ENCODE results near the gene NEK7. TPM values are rescaled to one million over a fixed set of nuclear protein-coding genes. Genes with fewer than 3 reads are reported as not detected.

NEK7 gene
- total and polyA plus RNA-seq, 2 of the 8 experiments (the other 6 are each of a cell fraction or from before 2014, with no cell fraction given) = 5.1 to 10.0 TPM

GRCh38 chr1:198258491-198258890 lies 101.7 kb downstream of the NEK7 start:
- no peak overlapping the region for H3K4me2 ChIP-seq (ENCODE audit: insufficient read depth in 1 of 2, low read depth in 2 of 2, low read length in 2 of 2)
- H3K9me3 ChIP-seq (ENCODE audit: insufficient read depth in 2 of 2, low read depth in 1 of 2, low read length in 1 of 2) = no peaks in the 10 kb centered on the region
- H4K5ac ChIP-seq (ENCODE audit: insufficient read length, low read depth, low read length) = no peak overlapping the region
- no peak overlapping the region for H3K23ac ChIP-seq (ENCODE audit: insufficient read length)
- no peaks in the 10 kb centered on the region for H3K79me2 ChIP-seq (ENCODE audit: control insufficient read depth in 1 of 2, insufficient read depth in 2 of 2, low read length in 2 of 2)
- no peak overlapping the region for H2BK15ac ChIP-seq (ENCODE audit: low read length)
- H4K20me1 ChIP-seq (replicated peaks in 1 of 2; ENCODE audit: control insufficient read depth in 1 of 2, insufficient read depth in 2 of 2, low read length in 2 of 2) = no peaks in the 10 kb centered on the region
- H3K27me3 ChIP-seq (replicated peaks in 1 of 4; ENCODE audit: control insufficient read depth in 3 of 4, extremely low read depth in 1 of 4, insufficient read depth in 3 of 4, low read length in 3 of 4) = no peaks in the 10 kb centered on the region
- ChIA-PET POLR2A (ENCODE audit: partially characterized antibody) (no interaction called here), CTCF (ENCODE audit: partially characterized antibody) (no interaction called here)
- no peak overlapping the region for H3K56ac ChIP-seq (replicated peaks; ENCODE audit: insufficient read length, low read depth, low read length)
- peaks cover 0 to 7% (median 3%) of the 10 kb centered on the region in 4 experiments; a peak in 4 of 7 replicates for H3K4me1 ChIP-seq (replicated peaks in 1 of 4; ENCODE audit: control insufficient read depth in 3 of 4, insufficient read depth in 4 of 4, low read length in 3 of 4)
- no peak overlapping the region for H2BK120ac ChIP-seq (replicated peaks; ENCODE audit: low read depth, low read length)
- no peak overlapping the region for H2BK12ac ChIP-seq (ENCODE audit: low read depth, low read length)
- H2AFZ ChIP-seq (ENCODE audit: low read length) = no peak overlapping the region
- no peak overlapping the region for H4K91ac ChIP-seq (replicated peaks; ENCODE audit: insufficient read length, low read length)
- no peak overlapping the region for H2BK20ac ChIP-seq (ENCODE audit: low read length)
- FAIRE-seq (no peak), DNase-seq (ENCODE audit: low read depth in 1 of 2, low spot score in 2 of 2) (no peak)
- no peak overlapping the region for H3K4ac ChIP-seq (replicated peaks; ENCODE audit: insufficient read length, low read depth, low read length)
- no peak overlapping the region for H4K8ac ChIP-seq (ENCODE audit: extremely low read depth, insufficient read depth, low read length)
- H3K36me3 ChIP-seq (ENCODE audit: control insufficient read depth in 2 of 4, insufficient read depth in 4 of 4, low read length in 3 of 4) = no peaks in the 10 kb centered on the region
- no peak overlapping the region for H2AK5ac ChIP-seq (ENCODE audit: low read depth, low read length)
- H3K18ac ChIP-seq (ENCODE audit: extremely low read depth, low read length) = no peak overlapping the region
- no peak overlapping the region for H3K14ac ChIP-seq (ENCODE audit: insufficient read length)
- no peak overlapping the region for H3K27ac ChIP-seq (ENCODE audit: low read depth, low read length)
- H3K79me1 ChIP-seq (ENCODE audit: low read depth, low read length) = no peaks in the 10 kb centered on the region
- H2BK5ac ChIP-seq (ENCODE audit: low read depth, low read length) = no peak overlapping the region
- no peak overlapping the region for H3K9ac ChIP-seq (replicated peaks in 1 of 4; ENCODE audit: extremely low read depth in 1 of 4, low read depth in 3 of 4, low read length in 3 of 4)
- no peaks in the 10 kb centered on the region for H3K23me2 ChIP-seq (ENCODE audit: low read depth, low read length)
- H3K4me3 ChIP-seq (ENCODE audit: extremely low read depth in 1 of 4, insufficient read depth in 2 of 4, low read depth in 3 of 4, low read length in 4 of 4) = no peak overlapping the region
- no peak for TF ChIP-seq CHD7 (IDR thresholded peaks at IDR 0.05; ENCODE audit: insufficient replicate concordance, low read length)
- TF ChIP-seq SP4 (IDR thresholded peaks at IDR 0.05; ENCODE audit: low read length) = no peak

Data from H1 (cell line).